Measurements from ENCODE around the gene MTMR3.

Gene MTMR3

DNA sequence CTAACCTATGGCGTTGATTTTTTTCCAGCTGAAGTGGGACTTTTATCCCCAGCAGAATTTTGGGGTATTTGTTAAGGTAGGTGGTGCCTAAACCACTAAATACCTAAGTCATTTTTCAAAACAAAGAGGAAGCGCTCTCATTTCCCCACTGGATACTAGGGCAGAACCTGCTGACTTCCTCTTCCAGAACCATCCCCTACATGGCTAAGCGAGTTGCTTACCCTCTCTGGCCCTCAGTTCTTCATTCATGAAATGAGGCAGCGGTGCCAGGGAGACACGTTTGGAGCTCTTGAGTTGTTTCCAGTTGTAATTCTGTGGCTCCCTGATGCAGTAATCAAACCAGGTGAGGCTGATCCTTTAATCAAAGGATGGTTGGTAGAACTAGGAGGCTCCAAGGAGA is 10.0 kb upstream of the MTMR3 start:
- TF ChIP-seq, protein P1, sequence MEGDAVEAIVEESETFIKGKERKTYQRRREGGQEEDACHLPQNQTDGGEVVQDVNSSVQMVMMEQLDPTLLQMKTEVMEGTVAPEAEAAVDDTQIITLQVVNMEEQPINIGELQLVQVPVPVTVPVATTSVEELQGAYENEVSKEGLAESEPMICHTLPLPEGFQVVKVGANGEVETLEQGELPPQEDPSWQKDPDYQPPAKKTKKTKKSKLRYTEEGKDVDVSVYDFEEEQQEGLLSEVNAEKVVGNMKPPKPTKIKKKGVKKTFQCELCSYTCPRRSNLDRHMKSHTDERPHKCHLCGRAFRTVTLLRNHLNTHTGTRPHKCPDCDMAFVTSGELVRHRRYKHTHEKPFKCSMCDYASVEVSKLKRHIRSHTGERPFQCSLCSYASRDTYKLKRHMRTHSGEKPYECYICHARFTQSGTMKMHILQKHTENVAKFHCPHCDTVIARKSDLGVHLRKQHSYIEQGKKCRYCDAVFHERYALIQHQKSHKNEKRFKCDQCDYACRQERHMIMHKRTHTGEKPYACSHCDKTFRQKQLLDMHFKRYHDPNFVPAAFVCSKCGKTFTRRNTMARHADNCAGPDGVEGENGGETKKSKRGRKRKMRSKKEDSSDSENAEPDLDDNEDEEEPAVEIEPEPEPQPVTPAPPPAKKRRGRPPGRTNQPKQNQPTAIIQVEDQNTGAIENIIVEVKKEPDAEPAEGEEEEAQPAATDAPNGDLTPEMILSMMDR (IDR thresholded peaks at IDR 0.05) = no peak

DNA sequence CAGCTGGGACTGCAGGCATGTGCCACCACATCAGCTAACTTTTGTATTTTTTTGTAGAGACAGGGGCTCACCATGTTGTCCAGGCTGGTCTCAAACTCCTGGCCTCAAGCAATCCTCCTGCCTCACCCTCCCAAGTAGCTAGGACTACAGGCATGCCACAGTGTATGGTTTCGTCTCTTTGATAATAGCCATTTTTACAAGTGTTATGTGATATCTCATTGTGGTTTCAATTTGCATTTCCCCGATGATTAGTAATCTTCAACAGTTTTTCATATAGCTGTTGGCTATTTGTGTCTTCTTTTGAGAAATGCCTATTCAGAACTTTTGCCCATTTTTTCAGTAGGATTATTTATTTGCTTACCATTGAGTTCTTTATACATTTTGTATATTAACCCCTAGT is 9.0 kb upstream of the MTMR3 start:
- TF ChIP-seq, protein P1 (IDR thresholded peaks at IDR 0.05) = no peak

GRCh38 chr22:29877620-29878019 is 5.4 kb upstream of the MTMR3 start:
- TF ChIP-seq, protein P1 (IDR thresholded peaks at IDR 0.05) = no peak

- TF ChIP-seq, protein P1 (IDR thresholded peaks at IDR 0.05) = no peak
Observed at GRCh38 chr22:29879753-29880152, 3.2 kb upstream of the MTMR3 start.

DNA sequence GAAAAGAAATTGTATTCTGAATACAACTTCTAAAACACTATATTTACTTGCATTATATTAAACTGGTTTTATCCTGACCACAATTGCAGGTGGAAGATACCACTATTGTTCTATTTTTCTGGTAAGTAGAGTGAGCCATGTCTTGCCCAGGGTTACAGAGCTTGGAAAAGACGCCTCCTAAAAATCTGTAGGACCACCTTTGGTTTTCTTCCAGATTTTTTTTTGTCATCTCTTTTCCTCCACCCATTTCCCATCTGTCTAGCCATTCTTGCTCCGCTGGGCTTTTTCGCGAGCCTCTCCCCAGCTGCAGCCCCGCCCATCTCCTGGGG is 294 bp upstream of the MTMR3 start:
- TF ChIP-seq, protein P1 (IDR thresholded peaks at IDR 0.05) = no peak

DNA sequence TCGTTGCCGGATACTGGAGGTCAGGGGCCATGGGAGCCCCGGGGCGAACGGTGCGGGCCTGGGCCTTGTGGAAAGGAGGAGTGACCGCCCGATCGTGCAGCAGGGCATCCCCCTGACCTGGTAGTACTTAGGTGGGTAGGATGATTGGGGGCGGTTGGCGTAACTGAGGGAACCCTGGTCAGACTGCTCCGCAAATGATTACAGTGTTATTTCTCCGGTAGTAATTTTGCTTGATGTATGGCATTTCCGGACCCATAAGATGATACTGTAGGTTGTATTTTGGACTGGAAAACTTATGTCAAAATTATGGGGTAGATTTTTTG is 762 bp downstream of the MTMR3 start:
- TF ChIP-seq, protein P1 (IDR thresholded peaks at IDR 0.05) = no peak

DNA sequence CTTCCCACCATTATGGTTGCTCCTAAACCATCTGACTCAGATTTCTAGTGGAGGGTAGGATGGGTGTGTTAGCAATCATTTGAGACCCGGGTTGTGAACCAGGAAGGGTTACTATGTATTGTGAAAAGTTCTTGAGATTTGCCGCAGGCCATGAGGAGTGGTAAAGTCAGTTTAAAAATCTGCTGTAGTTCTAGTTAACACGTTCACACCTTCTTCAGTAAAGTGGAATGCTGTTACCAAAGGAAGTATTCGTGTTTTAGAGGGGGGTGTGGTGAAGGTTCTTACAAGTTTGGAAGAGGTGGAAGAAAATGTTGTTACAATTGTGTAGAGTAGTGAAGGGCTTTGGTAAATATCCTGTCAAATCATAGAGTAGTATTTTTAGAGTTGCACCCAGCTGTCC is 2.6 kb downstream of the MTMR3 start:
- TF ChIP-seq, protein P1 (IDR thresholded peaks at IDR 0.05) = no peak

GRCh38 chr22:29886596-29886995 is 3.6 kb downstream of the MTMR3 start:
- TF ChIP-seq, protein P1 (IDR thresholded peaks at IDR 0.05) = no peak

All from LNCAP (cell line).